Mammary epithelial cell (primary cell): Measurements from ENCODE around the gene SEPTIN2.

Experiments
- CTCF ChIP-seq, 2 donors: IDR thresholded peaks in 1 of 2; conservative IDR thresholded peaks in 1 of 2; 2 replicates each; pipeline ENCODE4 v1.5.1; 2011 to 2012; ENCODE audit warnings: inconsistent platforms in 2 of 2, low read length in 2 of 2, mild to moderate bottlenecking in 2 of 2, control low read depth in 1 of 2, low read depth in 1 of 2; ENCODE audit not compliant: insufficient read depth in 1 of 2; ENCODE audit errors: extremely low read depth in 1 of 2
- EZH2 ChIP-seq: IDR thresholded peaks from 2 replicates; pipeline ENCODE4 v1.6.1; 2012; ENCODE audit warnings: low read length, inconsistent platforms, borderline replicate concordance

- TF ChIP-seq CTCF (conservative IDR thresholded peaks at IDR 0.05 in 1 of 2, IDR thresholded peaks at IDR 0.05 in 1 of 2; ENCODE audit: extremely low read depth in 1 of 2, insufficient read depth in 1 of 2, low read depth in 1 of 2, low read length in 2 of 2) (no peak), EZH2 (no peak)
Observed at GRCh38 chr2:241280291-241280690, 35.4 kb upstream of the SEPTIN2 start.
